Gastroesophageal sphincter (tissue), 4 donors: ENCODE measurements around the gene GINS2. TPM values are rescaled to one million over a fixed set of nuclear protein-coding genes. Genes with fewer than 3 reads are reported as not detected.

Experiments
- ATAC-seq: fragments of 150-250 bp; one replicate; pipeline ENCODE4 v1.9.1; 2016; ENCODE audit warnings: mild to moderate bottlenecking, moderate library complexity
- H3K27ac ChIP-seq, 4 donors: fragments of 200-600 bp; sonication (generic) in 3 of 4; 1 replicate in 3 of 4; 2 replicates in 1 of 4; pipeline ENCODE4 v1.5.1; 2016 to 2019
- H3K27me3 ChIP-seq: fragments of 200-600 bp; sonication (generic); one replicate; pipeline ENCODE4 v1.5.1; 2019
- H3K36me3 ChIP-seq, 2 donors: fragments of 200-600 bp; sonication (generic); one replicate each; pipeline ENCODE4 v1.5.1; 2019; ENCODE audit warnings: control low read depth in 1 of 2
- H3K4me1 ChIP-seq, 3 donors: fragments of 200-600 bp; sonication (generic); 1 replicate in 2 of 3; 2 replicates in 1 of 3; pipeline ENCODE4 v1.5.1; 2016 to 2019; ENCODE audit warnings: control low read depth in 2 of 3
- H3K4me3 ChIP-seq, 2 donors: fragments of 200-600 bp; sonication (generic); one replicate each; pipeline ENCODE4 v1.5.1; 2019; ENCODE audit warnings: mild to moderate bottlenecking in 1 of 2, moderate library complexity in 1 of 2
- H3K9me3 ChIP-seq, 3 donors: fragments of 200-600 bp; sonication (generic); one replicate each; pipeline ENCODE4 v1.5.1; 2017 to 2019; ENCODE audit warnings: control low read depth in 2 of 3
- EP300 ChIP-seq: sonication (generic); formaldehyde crosslinking; IDR thresholded peaks from one replicate; pipeline ENCODE4 v1.6.1; 2017; ENCODE audit warnings: antibody characterized with exemption, mild to moderate bottlenecking
- POLR2A ChIP-seq, 2 donors: fragments of 450-650 bp; IDR thresholded peaks; one replicate each; pipeline ENCODE4 v1.6.1; 2017; ENCODE audit warnings: antibody characterized with exemption in 2 of 2, mild to moderate bottlenecking in 2 of 2, moderate library complexity in 1 of 2
- POLR2AphosphoS5 ChIP-seq: sonication (generic); formaldehyde crosslinking; IDR thresholded peaks from one replicate; pipeline ENCODE4 v1.6.1; 2017; ENCODE audit warnings: antibody characterized with exemption
- WGBS, 2 donors: methylation state at CpG; one replicate each; pipeline ENCODE4 v1.1.5; 2018; ENCODE audit warnings: low coverage in 1 of 2; 5-methylcytosine and 5-hydroxymethylcytosine counted together
- total RNA-seq, 4 donors: library from RNA; depleted of rRNA; stranded (reverse); fragments of >200 nt; gene quantifications; one replicate each; pipeline ENCODE4 v1.1.0, GENCODE V29; 2016
- TF ChIP-seq, protein P1 (sequence below), 4 experiments: fragments of 200-600 bp in 2 of 4; fragments of 450-650 bp in 2 of 4; sonication (generic) in 1 of 4; IDR thresholded peaks; one replicate each; pipeline ENCODE4 v1.5.1; 2017 to 2019; ENCODE audit warnings: antibody characterized with exemption in 4 of 4, mild to moderate bottlenecking in 2 of 4, moderate library complexity in 2 of 4

The GINS2 gene
- total RNA-seq, 4 donors from 2014 or later: 0.15 to 1.4 (median 0.66) TPM

DNA sequence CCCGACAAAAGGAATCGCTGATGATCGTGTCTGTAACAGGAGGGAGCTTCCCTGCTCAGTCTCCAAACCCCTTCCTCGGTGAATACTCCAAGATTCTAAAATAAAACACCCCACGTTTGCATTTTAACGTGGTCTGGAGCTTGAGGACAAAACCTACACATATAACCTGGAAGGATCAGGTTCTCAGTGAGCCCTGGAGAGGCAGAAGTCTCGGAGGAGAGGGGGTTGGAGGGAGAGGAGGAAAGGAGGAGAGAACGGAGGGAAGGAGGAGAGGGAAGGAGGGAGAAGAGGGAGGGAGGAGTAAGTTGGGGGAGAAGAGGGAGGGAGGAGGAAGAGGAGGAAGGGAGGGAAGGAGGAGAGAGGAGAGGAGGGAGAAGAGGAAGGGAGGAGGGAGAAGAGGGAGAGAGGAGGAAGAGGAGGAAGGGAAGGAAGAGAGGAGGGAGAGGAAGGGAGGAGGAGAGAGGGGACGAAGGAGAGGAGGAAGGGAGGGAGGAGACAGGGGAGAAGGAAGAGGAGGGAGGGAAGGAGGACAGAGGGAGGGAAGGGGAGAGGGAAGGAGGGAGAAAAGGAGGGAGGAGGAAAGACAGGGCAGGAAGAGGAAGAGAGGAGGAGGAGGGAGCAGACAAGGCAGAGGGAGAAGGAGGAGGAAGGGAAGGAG is 27.4 kb upstream of the GINS2 start:
- 37 to 60% methylated on average over 1 to 9 of the region's 9 CpGs for WGBS, 2 donors
- Histone ChIP-seq H3K9me3 (peaks cover 0 to 14% (median 0%) of the 10 kb centered on the region in 3 donors), H3K4me1 (peaks cover 0 to 27% (median 0%) of the 10 kb centered on the region in 3 donors), H3K27me3 (no peaks in the 10 kb centered on the region), H3K27ac (no peak overlapping the region), H3K36me3 (no peaks in the 10 kb centered on the region), H3K4me3 (no peak overlapping the region)
- no peak for TF ChIP-seq EP300
- no peak for ATAC-seq

DNA sequence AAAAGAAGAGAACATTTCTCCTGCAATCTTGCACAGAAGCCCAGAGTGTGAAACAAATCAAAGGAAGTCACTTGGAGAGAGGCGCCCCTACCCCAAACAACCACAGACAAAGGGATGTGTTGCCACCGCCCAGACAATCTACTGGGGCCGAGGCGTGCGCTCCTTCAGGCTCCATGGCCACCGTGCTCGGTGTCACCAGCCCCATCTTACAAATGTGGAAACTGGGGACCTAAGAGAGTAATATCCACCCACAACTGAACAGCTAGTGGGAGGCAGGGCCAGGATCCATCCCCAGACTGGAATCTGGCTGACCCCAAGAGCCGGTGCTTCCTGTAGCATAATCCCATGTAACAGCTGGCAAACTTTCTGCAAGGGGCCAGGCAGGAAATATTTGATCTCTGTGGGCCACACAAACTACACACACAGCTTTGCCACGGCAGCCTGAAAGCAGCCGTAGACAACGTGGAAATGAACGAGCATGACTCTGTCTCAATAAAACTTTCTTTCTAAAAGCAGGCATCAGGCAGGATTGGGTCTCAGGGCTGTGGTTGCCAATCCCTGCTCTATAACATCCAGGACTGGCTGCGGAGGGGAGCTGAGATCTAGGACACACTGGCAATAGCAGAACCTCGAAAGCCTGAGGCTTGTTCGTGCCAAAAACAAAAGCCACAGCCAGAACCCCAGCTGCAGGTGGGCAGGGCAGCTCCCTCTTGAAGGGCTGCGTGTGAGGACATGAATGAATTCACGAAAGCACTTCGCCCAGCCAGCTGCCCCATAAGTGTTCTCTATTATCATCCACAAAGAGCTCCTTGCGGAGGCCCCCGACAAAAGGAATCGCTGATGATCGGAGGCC is 26.6 kb upstream of the GINS2 start:
- TF ChIP-seq POLR2A (IDR thresholded peaks at IDR 0.05): no peak
- TF ChIP-seq, protein P1, sequence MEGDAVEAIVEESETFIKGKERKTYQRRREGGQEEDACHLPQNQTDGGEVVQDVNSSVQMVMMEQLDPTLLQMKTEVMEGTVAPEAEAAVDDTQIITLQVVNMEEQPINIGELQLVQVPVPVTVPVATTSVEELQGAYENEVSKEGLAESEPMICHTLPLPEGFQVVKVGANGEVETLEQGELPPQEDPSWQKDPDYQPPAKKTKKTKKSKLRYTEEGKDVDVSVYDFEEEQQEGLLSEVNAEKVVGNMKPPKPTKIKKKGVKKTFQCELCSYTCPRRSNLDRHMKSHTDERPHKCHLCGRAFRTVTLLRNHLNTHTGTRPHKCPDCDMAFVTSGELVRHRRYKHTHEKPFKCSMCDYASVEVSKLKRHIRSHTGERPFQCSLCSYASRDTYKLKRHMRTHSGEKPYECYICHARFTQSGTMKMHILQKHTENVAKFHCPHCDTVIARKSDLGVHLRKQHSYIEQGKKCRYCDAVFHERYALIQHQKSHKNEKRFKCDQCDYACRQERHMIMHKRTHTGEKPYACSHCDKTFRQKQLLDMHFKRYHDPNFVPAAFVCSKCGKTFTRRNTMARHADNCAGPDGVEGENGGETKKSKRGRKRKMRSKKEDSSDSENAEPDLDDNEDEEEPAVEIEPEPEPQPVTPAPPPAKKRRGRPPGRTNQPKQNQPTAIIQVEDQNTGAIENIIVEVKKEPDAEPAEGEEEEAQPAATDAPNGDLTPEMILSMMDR (IDR thresholded peaks at IDR 0.05): no peak
- TF ChIP-seq EP300: no peak
- TF ChIP-seq POLR2AphosphoS5: no peak
- Histone ChIP-seq H3K4me1 (peaks cover 0 to 27% (median 0%) of the 10 kb centered on the region in 3 donors), H3K4me3 (no peak overlapping the region), H3K27ac (no peak overlapping the region), H3K27me3 (no peaks in the 10 kb centered on the region), H3K36me3 (no peaks in the 10 kb centered on the region), H3K9me3 (peaks cover 0 to 14% (median 0%) of the 10 kb centered on the region in 3 donors)
- WGBS, 2 donors: 62 to 65% methylated on average over 7 to 17 of the region's 22 CpGs
- no peak for ATAC-seq

DNA sequence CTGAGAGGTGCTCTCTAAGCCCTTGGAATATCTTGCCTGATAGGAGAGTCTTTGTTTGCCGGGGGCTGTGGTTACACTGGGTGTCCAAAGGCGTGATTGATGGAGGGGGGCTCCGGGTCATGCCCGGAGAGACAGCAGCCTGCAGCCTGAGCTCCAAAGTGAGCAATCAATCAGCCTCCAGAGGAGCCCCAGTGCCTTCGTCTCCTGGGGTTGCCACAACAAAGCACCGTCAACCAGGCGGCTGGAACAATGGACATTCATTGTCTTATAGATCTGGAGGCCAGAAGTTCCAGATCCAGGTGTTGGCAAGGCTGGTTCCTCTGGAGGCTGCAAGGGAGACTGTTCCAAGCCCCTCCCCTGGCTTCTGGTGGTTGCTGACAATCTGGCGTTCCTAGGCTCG is 24.0 kb upstream of the GINS2 start:
- Histone ChIP-seq H3K27ac (no peak overlapping the region), H3K9me3 (peaks cover 0 to 14% (median 0%) of the 10 kb centered on the region in 3 donors), H3K36me3 (no peaks in the 10 kb centered on the region), H3K27me3 (no peaks in the 10 kb centered on the region), H3K4me1 (peaks cover 0 to 30% (median 0%) of the 10 kb centered on the region in 3 donors), H3K4me3 (no peak overlapping the region)
- WGBS, 2 donors: 89% methylated on average over 2 of the region's 9 CpGs; no CpG with 5 or more reads in 1 of the 2 donors
- ATAC-seq: no peak
- TF ChIP-seq, protein P1 (IDR thresholded peaks at IDR 0.05): no peak
- TF ChIP-seq POLR2AphosphoS5: no peak
- TF ChIP-seq POLR2A (IDR thresholded peaks at IDR 0.05): no peak
- no peak for TF ChIP-seq EP300

DNA sequence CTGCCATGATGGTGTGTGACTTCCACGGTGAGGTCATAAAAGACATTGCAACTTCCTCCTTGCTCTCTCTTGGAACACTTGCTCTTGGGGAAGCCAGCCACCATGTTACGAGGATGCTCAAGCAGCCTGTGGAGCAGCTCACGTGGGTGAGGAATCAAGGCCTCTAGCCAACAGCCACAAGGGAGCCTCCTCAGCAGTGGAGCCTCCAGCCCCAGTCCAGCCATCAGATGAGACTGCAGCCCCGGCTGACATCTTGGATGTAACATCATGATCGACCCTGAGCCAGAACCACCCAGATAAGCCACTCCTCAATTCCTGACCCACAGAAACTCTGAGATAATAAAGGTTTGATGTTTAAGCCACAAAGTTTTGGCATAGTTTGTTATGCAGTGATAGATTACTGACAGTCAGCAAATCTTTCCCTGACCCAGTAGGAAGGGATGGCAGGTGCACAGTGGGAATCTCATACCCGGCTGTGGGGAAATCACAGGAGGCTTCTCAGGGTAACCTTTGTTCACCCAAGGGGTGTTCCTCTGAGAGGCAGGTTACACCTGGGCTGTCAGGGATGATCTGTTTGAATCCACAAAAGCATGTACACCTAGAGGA is 23.3 kb upstream of the GINS2 start:
- Histone ChIP-seq H3K36me3 (no peaks in the 10 kb centered on the region), H3K27me3 (no peaks in the 10 kb centered on the region), H3K9me3 (peaks cover 0 to 14% (median 0%) of the 10 kb centered on the region in 3 donors), H3K4me3 (no peak overlapping the region), H3K27ac (no peak overlapping the region), H3K4me1 (peaks cover 0 to 24% (median 0%) of the 10 kb centered on the region in 3 donors)
- TF ChIP-seq POLR2A (IDR thresholded peaks at IDR 0.05): no peak
- no peak for TF ChIP-seq EP300
- TF ChIP-seq POLR2AphosphoS5: no peak
- TF ChIP-seq, protein P1 (IDR thresholded peaks at IDR 0.05): no peak
- 94 to 100% methylated on average over 1 to 2 of the region's 6 CpGs for WGBS, 2 donors
- no peak for ATAC-seq

DNA sequence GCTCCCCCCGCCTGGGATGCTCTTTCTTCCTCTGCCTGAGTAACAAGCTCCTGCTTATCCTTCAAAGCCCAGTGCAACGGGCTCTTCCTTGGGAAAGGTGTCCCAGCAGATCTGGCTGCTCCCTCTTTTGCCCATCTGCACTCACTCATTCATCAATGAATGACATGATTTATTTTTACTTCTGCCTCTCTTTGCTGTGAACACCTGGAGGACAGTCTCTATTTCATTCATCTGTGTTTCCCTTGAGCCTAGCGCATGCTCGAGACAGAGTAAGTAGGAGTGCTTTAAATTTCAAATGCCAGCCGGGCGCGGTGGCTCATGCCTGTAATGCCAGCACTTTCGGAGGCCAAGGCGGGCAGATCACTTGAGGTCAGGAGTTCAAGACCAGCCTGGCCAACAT is 22.0 kb upstream of the GINS2 start:
- Histone ChIP-seq H3K4me3 (no peak overlapping the region), H3K27ac (no peak overlapping the region), H3K4me1 (peaks cover 0 to 12% (median 0%) of the 10 kb centered on the region in 3 donors), H3K9me3 (peaks cover 0 to 14% (median 0%) of the 10 kb centered on the region in 3 donors), H3K27me3 (no peaks in the 10 kb centered on the region), H3K36me3 (no peaks in the 10 kb centered on the region)
- WGBS, 2 donors: 84 to 89% methylated on average over 4 to 8 of the region's 9 CpGs
- TF ChIP-seq EP300: no peak
- no peak for TF ChIP-seq POLR2A (IDR thresholded peaks at IDR 0.05)
- TF ChIP-seq, protein P1 (IDR thresholded peaks at IDR 0.05): no peak
- TF ChIP-seq POLR2AphosphoS5: no peak
- no peak for ATAC-seq
